HepG2 (cell line): ENCODE data around the gene TMEM233. TPM values are rescaled to one million over a fixed set of nuclear protein-coding genes. Genes with fewer than 3 reads are reported as not detected.
A peak's percentile ranks its signal among the peaks of the same experiment; 100 is the strongest.

Experiments
- AKAP8 ChIP-seq: sonication (generic); formaldehyde crosslinking; IDR thresholded peaks from 2 replicates; pipeline ENCODE4 v1.5.1; 2020; ENCODE audit warnings: mild to moderate bottlenecking, missing genetic modification reagents
- CBX5 ChIP-seq: sonication (generic); formaldehyde crosslinking; IDR thresholded peaks from 2 replicates; pipeline ENCODE4 v1.4.0; 2020; ENCODE audit warnings: missing genetic modification reagents, borderline replicate concordance
- ETV5 ChIP-seq: IDR thresholded peaks from 2 replicates; pipeline ENCODE4 v1.6.1; 2018; ENCODE audit warnings: missing biosample characterization, missing genetic modification reagents, inconsistent platforms, borderline replicate concordance
- HNF4A ChIP-seq: sonication (generic); formaldehyde crosslinking; IDR thresholded peaks from 2 replicates; pipeline ENCODE4 v1.4.0; 2020; ENCODE audit warnings: missing genetic modification reagents
- KDM5A ChIP-seq: fragments of 200-600 bp; sonication (generic); IDR thresholded peaks from 2 replicates; pipeline ENCODE4 v1.7.0; 2018; ENCODE audit warnings: antibody characterized with exemption, mild to moderate bottlenecking, low read length, borderline replicate concordance
- KLF6 ChIP-seq: IDR thresholded peaks from 2 replicates; pipeline ENCODE4 v1.8.0; 2016; ENCODE audit warnings: missing biosample characterization, missing genetic modification reagents
- SKIL ChIP-seq: sonication (generic); formaldehyde crosslinking; IDR thresholded peaks from 2 replicates; pipeline ENCODE4 v1.8.0; 2022; ENCODE audit warnings: missing genetic modification reagents, mild to moderate bottlenecking, moderate library complexity, borderline replicate concordance
- SOX5 ChIP-seq: IDR thresholded peaks from 2 replicates; pipeline ENCODE4 v1.6.1; 2016; ENCODE audit warnings: borderline replicate concordance
- ZBTB4 ChIP-seq: sonication (generic); formaldehyde crosslinking; IDR thresholded peaks from 2 replicates; pipeline ENCODE4 v1.4.0; 2020; ENCODE audit warnings: missing genetic modification reagents, mild to moderate bottlenecking, borderline replicate concordance
- ZNF12 ChIP-seq: sonication (generic); formaldehyde crosslinking; IDR thresholded peaks from 2 replicates; pipeline ENCODE4 v1.5.0; 2020; ENCODE audit warnings: missing genetic modification reagents
- ZNF275 ChIP-seq: sonication (generic); formaldehyde crosslinking; IDR thresholded peaks from 2 replicates; pipeline ENCODE4 v1.8.0; 2022; ENCODE audit warnings: missing genetic modification reagents, mild to moderate bottlenecking, inconsistent platforms, borderline replicate concordance
- ZNF282 ChIP-seq: fragments of 450-650 bp; IDR thresholded peaks from 2 replicates; pipeline ENCODE4 v1.6.1; 2018; ENCODE audit not compliant: partially characterized antibody
- ZNF326 ChIP-seq: sonication (generic); formaldehyde crosslinking; IDR thresholded peaks from 2 replicates; pipeline ENCODE4 v1.4.0; 2020; ENCODE audit warnings: missing genetic modification reagents, borderline replicate concordance
- ZNF550 ChIP-seq: sonication (generic); formaldehyde crosslinking; IDR thresholded peaks from 2 replicates; pipeline ENCODE4 v1.4.0; 2020; ENCODE audit warnings: mild to moderate bottlenecking, missing genetic modification reagents, borderline replicate concordance
- ZNF552 ChIP-seq: sonication (generic); formaldehyde crosslinking; IDR thresholded peaks from 2 replicates; pipeline ENCODE4 v1.9.0; 2022; ENCODE audit warnings: missing genetic modification reagents, mild to moderate bottlenecking, borderline replicate concordance
- ZNF775 ChIP-seq: sonication (generic); formaldehyde crosslinking; IDR thresholded peaks from 2 replicates; pipeline ENCODE4 v1.4.0; 2020; ENCODE audit warnings: missing genetic modification reagents, mild to moderate bottlenecking, moderate library complexity, borderline replicate concordance
- ZNF792 ChIP-seq: IDR thresholded peaks from 2 replicates; pipeline ENCODE4 v1.6.1; 2016
- ZNF891 ChIP-seq: sonication (generic); formaldehyde crosslinking; IDR thresholded peaks from 2 replicates; pipeline ENCODE4 v1.5.0; 2020; ENCODE audit warnings: mild to moderate bottlenecking, missing genetic modification reagents
- polyA plus RNA-seq, 8 experiments: library from polyadenylated mRNA; depleted of rRNA in 3 of 8; stranded (reverse) in 7 of 8; unstranded in 1 of 8; fragments of >200 nt; fragmentation: Illumina TruSeq in 4 of 8; extraction: Trizol in 4 of 8; gene quantifications; 2 replicates each; pipeline versions ENCODE4 v1.2.1 to v1.2.3, GENCODE V29; 2011 to 2016; ENCODE audit warnings: low read depth in 4 of 8, missing spikeins in 1 of 8, mixed read lengths in 1 of 8; ENCODE audit not compliant: insufficient read depth in 1 of 8
- total RNA-seq, 5 experiments: library from RNA; depleted of rRNA; stranded (reverse); fragments of >200 nt; fragmentation: Illumina TruSeq; extraction: Trizol; gene quantifications; 2 replicates each; pipeline ENCODE4 v1.2.3, GENCODE V29; 2016; ENCODE audit warnings: low read depth in 1 of 5
- TF ChIP-seq, protein P1 (sequence below): sonication (generic); formaldehyde crosslinking; IDR thresholded peaks from 2 replicates; pipeline ENCODE4 v1.4.0; 2020; ENCODE audit warnings: missing genetic modification reagents; ENCODE audit errors: not compliant biosample characterization
- TF ChIP-seq, protein P2 (sequence below): sonication (generic); formaldehyde crosslinking; conservative IDR thresholded peaks from 2 replicates; pipeline ENCODE4 v1.4.0; 2020; ENCODE audit warnings: missing genetic modification reagents

Gene TMEM233
- total and polyA plus RNA-seq, 2 of the 13 experiments (the other 11 are each of a cell fraction or from before 2014, with no cell fraction given), result 0.03 TPM; not detected in 1

- peak; percentile 89; the same call in 1 of the 2 replicates for TF ChIP-seq ETV5
- TF ChIP-seq ZNF550, result peak; percentile 71; the same call in 1 of the 2 replicates
- peak; percentile 76; the same call in 1 of the 2 replicates for TF ChIP-seq ZNF12 (CRISPR knock-in tag)
- TF ChIP-seq ZNF891, result peak; percentile 70; the same call in 1 of the 2 replicates
- TF ChIP-seq, protein P1, sequence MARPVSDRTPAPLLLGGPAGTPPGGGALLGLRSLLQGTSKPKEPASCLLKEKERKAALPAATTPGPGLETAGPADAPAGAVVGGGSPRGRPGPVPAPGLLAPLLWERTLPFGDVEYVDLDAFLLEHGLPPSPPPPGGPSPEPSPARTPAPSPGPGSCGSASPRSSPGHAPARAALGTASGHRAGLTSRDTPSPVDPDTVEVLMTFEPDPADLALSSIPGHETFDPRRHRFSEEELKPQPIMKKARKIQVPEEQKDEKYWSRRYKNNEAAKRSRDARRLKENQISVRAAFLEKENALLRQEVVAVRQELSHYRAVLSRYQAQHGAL (CRISPR knock-in tag), result no peak
- peak; percentile 42; the same call in 1 of the 2 replicates for TF ChIP-seq ZBTB4 (CRISPR knock-in tag)
- no peak; the same call in 1 of the 2 replicates for TF ChIP-seq ZNF552 (CRISPR knock-in tag)
- peak; percentile 67; the same call in 1 of the 2 replicates for TF ChIP-seq KLF6 (CRISPR knock-in tag)
- no peak; the same call in 1 of the 2 replicates for TF ChIP-seq HNF4A (CRISPR knock-in tag)
- peak; percentile 53; the same call in 1 of the 2 replicates for TF ChIP-seq CBX5 (CRISPR knock-in tag)
- no peak for TF ChIP-seq SKIL (CRISPR knock-in tag)
- TF ChIP-seq ZNF275, result no peak
- no peak for TF ChIP-seq AKAP8 (CRISPR knock-in tag)
- TF ChIP-seq ZNF282, result no peak
- peak; percentile 87 for TF ChIP-seq ZNF792 (CRISPR knock-in tag)
- TF ChIP-seq SOX5 (CRISPR knock-in tag), result peak; percentile 45; the same call in 1 of the 2 replicates
- TF ChIP-seq, protein P2, sequence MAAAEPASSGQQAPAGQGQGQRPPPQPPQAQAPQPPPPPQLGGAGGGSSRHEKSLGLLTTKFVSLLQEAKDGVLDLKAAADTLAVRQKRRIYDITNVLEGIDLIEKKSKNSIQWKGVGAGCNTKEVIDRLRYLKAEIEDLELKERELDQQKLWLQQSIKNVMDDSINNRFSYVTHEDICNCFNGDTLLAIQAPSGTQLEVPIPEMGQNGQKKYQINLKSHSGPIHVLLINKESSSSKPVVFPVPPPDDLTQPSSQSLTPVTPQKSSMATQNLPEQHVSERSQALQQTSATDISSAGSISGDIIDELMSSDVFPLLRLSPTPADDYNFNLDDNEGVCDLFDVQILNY (CRISPR knock-in tag), result no peak
- no peak for TF ChIP-seq ZNF326
- no peak for TF ChIP-seq ZNF775 (CRISPR knock-in tag)
- TF ChIP-seq KDM5A, result peak; percentile 60
Measured at GRCh38 chr12:119667577-119668323, 74.2 kb downstream of the TMEM233 start, which contains the start of gene PRKAB1 (continued).
